AG09319 (cell line): Measurements from ENCODE around the gene IFI27L1.

Source experiments
- DNase-seq: peaks from one replicate; pipeline ENCODE4 v3.0.0-alpha.2; 2010; ENCODE audit warnings: low read depth; ENCODE audit errors: extremely low read depth
- TF ChIP-seq, protein P1 (sequence below): IDR thresholded peaks from 2 replicates; pipeline ENCODE4 v1.5.1; 2011; ENCODE audit warnings: low read depth, mild to moderate bottlenecking, inconsistent platforms, low read length, moderate library complexity

The IFI27L1 gene, protein sequence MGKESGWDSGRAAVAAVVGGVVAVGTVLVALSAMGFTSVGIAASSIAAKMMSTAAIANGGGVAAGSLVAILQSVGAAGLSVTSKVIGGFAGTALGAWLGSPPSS

DNA sequence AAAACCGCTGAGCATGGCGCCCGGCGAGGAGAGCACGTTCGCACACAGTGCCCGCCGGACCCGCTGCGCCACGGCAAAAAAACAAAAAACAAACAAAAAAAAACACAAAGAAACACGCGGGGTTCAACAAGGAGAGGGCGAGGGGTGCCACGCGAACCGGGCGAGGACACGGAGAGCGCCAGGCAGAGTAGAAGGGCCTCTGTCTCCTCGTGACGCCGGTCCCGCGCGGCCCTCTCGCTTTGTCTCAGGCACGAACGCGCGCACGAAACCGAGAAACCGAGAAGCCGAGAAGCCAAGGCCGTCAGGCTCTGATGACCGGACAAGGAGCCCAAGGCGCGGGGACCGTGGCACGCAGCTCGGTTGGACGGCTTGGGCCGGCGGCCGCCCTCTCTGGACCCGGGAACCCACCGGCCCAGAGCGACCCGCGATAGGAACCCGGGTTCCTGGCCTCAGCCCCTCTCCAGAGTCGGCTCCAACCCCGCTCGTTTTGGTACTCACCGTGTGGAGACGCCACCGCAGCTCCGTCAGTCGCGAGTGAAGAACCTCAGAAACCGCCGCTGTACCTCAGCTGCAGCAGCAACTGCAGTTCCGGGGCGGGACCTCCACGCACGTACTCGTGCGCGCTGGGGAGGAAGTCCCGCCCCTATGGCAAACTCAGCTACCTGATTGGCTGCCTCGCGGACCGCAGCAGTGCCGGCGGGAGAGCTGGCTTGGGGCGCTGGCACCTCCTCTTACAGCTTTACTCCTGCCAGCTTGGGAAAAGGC is at the start of gene IFI27L1, which contains the start of gene DDX24:
Gene IFI27L1 (plus strand): TSS at position 690 of the 765 bp plus-strand sequence. CDS start 15,628 bp downstream, outside the sequence.
Gene DDX24 (minus strand): TSS at position 582 of the 765 bp plus-strand sequence. CDS start 1,460 bp downstream, outside the sequence.
- peak; percentile 85 for DNase-seq
- TF ChIP-seq, protein P1, sequence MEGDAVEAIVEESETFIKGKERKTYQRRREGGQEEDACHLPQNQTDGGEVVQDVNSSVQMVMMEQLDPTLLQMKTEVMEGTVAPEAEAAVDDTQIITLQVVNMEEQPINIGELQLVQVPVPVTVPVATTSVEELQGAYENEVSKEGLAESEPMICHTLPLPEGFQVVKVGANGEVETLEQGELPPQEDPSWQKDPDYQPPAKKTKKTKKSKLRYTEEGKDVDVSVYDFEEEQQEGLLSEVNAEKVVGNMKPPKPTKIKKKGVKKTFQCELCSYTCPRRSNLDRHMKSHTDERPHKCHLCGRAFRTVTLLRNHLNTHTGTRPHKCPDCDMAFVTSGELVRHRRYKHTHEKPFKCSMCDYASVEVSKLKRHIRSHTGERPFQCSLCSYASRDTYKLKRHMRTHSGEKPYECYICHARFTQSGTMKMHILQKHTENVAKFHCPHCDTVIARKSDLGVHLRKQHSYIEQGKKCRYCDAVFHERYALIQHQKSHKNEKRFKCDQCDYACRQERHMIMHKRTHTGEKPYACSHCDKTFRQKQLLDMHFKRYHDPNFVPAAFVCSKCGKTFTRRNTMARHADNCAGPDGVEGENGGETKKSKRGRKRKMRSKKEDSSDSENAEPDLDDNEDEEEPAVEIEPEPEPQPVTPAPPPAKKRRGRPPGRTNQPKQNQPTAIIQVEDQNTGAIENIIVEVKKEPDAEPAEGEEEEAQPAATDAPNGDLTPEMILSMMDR = no peak

DNA sequence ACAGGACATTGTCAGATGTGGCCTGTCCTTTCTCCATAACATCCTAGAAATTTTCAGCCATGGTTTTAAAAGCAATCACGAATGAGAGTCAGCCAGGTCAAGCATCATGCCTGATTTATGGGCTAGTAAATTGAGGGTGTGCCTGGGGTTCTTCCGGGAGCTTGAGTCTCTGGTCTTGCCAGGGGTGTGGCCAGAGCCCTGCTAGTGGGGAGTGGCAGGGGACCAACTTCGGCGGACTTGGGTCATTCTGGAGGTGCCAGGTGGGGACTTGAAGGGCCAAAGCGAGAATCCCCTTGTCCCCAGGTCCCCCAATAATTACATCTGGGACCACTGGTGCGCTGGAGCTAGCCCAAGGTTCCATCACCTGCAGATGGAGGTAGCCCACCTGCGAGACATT is 49.2 kb upstream of the IFI27L1 start:
- TF ChIP-seq, protein P1 = no peak
- no peak for DNase-seq

DNA sequence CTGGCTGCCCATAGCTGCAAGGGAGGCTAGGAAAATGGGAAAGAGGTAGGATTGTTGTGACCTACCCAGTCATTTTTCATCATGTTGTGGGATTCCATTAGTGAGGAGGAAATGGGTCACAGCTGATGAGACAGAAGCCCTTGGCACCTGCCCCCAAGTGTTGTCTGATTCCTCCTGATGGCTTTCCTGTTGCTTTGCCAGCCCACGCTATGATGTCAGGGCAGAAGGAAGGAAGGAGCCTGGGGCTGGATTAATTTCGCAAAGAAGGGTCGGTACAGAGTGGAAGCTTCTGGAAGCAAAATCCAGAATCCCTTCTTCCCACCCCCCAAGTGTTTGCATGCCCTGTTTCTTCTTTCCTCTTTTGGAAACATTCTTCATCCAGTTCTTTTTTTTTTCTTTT is 46.2 kb upstream of the IFI27L1 start:
- TF ChIP-seq, protein P1 = no peak
- DNase-seq = no peak

DNA sequence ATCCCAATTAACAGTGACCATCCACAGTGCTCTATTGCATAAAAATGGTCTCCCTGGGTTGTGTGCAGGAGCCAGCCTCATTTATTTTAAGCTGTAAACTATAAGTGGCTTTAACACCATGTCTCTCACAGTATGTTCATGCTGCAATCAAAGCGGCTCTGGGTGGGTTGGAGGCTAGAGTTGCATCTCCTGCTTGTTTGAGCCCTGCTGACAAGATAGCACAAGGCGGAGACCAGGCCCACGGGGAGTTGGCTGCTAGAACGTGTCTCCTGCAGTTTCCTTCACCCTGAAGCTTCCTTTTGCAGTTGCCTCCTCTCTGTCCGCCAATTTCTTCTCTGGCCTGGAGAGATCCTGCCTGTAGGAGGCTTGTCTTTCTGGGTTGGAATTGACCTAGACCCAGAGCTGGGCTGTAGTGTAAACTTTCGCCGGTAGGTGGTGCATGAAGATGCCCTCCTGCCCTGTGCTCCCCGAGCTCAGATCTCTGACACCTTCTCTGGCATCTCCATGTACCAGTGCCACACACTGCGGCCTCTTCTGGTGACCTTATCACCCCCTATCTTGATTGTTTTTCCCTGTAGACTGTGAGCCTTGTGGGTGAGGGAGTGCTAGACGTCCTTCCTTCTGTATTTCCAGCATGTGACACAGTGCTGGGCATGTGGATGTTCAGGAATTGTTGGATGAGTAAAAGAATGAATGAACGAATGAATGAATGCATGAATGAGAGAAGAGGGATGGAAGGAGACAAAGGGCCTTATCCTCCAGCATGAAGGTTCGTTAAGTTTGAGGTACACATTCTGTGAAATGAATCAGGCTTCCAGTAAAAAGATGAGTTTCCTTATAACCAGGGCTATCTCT is 44.6 kb upstream of the IFI27L1 start:
- DNase-seq = peak; percentile 23
- TF ChIP-seq, protein P1 = peak; percentile 90

DNA sequence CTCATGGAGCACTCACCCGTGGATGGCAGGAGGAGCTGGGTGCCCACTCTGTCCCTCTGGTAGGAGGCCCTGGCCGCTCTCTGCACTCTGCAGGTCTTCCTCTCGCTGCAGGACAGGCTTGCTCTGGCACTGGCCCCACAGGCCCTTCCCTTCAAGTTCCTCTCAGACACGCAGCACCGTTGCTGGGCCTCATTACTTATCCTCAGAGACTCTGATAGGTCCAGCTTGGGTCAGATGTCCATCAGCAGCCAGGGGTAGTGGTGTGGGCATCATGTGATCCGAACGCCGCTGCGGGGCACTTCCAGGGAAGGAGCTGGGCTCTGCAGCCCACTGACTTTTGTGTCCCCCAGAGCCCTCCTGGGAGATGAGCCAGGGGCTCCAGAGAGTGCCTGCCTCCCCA is 43.2 kb upstream of the IFI27L1 start:
- TF ChIP-seq, protein P1 = no peak
- no peak for DNase-seq

DNA sequence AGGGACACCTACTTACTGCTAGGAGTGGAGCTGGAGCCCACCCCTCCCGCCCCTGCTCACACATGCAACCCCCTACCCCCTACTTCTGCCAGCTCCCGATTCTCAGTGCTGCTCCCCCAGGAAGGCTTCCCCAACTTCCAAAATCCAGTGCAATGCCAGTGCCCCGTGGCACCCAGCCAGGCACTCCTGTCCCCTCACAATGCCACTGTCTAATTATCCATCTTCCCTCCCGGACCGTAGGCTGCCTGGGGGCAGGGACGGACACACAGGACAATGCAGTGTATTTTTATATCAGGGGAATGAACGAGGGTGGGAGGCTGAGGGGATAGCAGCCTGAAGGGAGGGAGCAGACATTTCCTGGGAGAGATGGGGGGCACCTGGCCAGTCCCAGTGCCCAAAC is 42.6 kb upstream of the IFI27L1 start:
- TF ChIP-seq, protein P1 = no peak

More for the DNA sequence above, 42.6 kb upstream of the IFI27L1 start:
- no peak for DNase-seq
